ENCODE measurements around the gene CANT1.

- TF ChIP-seq POLR2A (IDR thresholded peaks at IDR 0.05) (no peak), CTCF (IDR thresholded peaks at IDR 0.05) (no peak)
These were observed 37.0 kb downstream of the CANT1 start for GRCh38 chr17:78972507-78973105.

All from stomach (tissue), 4 donors.